GM19328 (cell line): Measurements from ENCODE around the gene TMEM59L.
"Not testable (repeated sequence)": the region's sequence is repeated elsewhere in the genome, so short reads cannot be mapped to it uniquely, and the experiment has no call there.

ENCODE experiments used
- ATAC-seq: cut with Tn5 transposase; IDR thresholded peaks from one replicate; pipeline ENCODE4 v1.9.1; 2021; ENCODE audit warnings: mild to moderate bottlenecking, moderate library complexity; ENCODE audit not compliant: unreplicated experiment

The TMEM59L gene

DNA sequence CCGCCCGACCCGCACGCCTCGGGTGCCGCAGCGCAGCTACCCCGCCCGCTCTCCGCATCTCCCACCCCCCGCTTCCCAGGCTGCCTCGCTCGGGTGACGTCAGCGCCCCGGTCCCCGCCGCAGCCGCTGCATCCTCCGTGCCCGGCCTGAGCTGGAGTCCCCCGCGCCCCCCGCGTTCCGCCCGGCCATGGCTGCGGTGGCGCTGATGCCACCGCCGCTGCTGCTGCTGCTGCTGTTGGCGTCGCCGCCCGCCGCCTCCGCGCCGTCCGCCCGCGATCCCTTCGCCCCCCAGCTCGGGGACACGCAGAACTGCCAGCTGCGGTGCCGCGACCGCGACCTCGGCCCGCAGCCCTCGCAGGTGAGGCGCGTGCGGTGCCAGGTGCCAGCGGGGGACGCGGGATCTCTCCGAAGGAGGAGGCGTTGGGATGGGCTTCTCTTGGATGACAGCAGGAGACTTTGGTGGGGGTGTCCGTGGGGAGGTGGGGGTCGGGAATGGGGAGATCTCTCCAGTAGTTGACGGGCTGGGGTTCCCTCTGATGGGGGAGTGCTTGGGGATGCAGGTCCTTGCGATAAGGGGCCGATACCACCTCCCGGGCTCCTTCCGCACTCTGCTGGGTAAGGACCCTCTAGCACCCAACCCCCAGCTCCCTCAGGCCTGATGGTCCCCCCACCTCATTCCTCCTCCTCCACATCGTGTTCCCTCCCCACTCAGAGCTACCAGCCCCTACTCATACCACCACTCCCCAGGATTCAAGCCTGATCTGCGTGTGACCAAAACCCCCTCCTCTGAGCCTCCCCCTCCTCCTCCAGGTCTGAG, at the start of gene TMEM59L:
Gene TMEM59L (plus strand): TSS at position 99 of the 817 bp plus-strand sequence. CDS start 89 bp downstream, at position 188.
- ATAC-seq, result no peak

DNA sequence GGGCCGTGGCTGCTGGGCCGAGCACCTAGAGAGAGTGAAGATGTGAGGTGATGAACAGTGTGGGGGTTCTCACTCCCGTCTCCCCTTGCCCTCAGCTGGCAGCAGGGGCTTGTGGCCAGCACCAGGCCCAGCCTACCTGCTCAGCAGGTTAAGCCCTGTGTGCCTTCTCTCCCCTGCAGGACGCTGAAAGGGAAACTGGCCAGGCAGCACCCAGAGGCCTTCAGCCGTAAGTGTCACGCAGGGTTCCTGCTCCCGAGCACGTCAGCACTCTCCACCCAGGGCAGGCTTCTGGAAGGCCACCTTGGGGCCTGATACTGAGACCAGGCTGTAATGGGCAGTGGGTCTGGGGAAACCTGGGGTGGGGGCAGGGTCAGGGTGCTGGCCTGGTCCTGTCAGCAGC, 45.7 kb upstream of the TMEM59L start:
- no peak for ATAC-seq

DNA sequence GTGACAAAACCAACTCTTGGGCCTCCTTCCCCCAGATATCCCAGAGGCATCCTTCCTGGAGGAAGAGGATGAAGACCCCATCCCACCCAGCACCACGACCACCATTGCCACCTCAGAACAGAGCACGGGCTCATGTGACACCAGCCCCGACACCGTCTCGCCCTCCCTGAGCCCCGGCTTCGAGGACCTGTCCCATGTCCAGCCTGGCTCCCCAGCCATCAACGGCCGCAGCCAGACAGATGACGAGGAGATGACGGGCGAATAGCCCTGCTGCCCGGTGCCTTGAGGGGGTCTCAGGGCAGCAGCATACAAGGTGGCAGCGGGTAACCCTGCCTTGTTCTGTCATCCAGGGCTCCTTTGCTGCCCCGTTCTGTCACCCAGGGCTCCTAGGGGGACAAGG, 44.3 kb upstream of the TMEM59L start:
- ATAC-seq, result no peak

DNA sequence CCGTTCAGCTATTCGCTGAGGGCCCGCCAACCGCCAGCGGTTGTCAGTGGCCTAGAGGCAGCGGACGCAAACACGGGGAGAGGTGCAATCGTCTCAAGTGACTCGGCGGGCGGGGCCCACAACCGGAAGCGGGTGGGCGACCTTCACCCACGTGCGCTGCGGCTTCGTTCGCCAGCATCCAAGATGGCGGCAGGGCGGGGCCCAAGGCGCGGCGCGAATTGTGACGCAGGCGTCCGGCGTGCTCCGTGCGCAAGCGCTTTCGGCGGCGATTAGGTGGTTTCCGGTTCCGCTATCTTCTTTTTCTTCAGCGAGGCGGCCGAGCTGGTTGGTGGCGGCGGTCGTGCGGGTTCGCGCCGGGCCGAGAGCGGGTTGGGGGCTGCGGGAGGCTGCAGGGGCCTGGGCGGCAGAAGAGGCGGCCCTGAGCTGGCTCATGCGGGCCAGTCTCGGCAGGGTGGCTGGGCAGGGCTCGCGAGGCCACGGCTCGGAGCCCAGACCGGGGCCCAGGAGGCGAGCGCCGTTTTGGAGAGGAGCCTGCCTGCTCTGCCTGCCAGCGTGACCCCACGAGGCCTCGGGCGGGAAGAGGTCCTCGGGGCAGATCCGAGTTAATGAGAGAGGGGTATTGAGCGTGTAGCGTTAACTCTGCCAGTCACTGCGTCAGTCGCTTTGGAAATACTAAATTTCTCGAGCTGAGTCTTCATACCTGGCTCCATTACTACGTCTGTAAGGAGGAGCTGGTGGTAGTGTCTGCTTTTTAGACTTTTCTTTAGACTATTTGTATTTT, 40.9 kb upstream of the TMEM59L start, which contains the start of gene UBA52:
Gene UBA52 (plus strand): TSS at position 294 of the 781 bp plus-strand sequence. CDS start 1,444 bp downstream, outside the sequence.
- peak; percentile 82 for ATAC-seq

DNA sequence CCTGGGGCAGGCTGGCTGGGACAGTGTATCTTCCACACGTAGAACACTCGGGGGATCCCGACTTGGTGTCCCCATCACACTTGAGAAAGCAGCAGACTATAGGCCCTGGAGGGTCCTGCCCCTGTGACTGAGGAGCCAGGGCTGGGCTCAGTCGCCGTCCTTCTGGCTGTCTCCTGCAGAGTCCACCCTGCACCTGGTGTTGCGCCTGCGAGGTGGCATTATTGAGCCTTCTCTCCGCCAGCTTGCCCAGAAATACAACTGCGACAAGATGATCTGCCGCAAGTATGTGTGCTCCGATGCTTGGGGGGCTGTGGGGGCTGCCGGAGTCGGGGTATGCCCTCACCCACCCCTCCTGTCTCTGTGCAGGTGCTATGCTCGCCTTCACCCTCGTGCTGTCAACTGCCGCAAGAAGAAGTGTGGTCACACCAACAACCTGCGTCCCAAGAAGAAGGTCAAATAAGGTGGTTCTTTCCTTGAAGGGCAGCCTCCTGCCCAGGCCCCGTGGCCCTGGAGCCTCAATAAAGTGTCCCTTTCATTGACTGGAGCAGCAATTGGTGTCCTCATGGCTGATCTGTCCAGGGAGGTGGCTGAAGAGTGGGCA, 37.9 kb upstream of the TMEM59L start:
- ATAC-seq, result no peak

DNA sequence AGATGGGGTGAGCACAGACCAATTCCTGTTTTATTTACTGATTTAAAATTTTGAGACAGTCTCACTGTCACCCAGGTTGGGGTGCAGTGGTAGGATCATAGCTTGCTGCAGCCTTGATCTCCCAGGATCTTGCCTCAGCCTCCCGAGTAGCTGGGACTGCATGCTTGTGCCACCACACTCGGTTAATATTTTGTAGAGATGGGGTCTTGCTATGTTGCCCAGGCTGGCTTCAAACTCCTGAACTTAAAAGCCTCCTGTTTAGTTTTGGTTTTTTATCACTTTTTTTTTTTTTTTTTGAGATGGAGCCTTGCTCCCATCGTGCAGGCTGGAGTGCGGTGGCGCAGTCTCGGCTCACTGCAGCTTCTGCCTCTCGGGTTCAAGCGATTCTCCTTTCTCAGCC, 36.3 kb upstream of the TMEM59L start:
- no peak for ATAC-seq

DNA sequence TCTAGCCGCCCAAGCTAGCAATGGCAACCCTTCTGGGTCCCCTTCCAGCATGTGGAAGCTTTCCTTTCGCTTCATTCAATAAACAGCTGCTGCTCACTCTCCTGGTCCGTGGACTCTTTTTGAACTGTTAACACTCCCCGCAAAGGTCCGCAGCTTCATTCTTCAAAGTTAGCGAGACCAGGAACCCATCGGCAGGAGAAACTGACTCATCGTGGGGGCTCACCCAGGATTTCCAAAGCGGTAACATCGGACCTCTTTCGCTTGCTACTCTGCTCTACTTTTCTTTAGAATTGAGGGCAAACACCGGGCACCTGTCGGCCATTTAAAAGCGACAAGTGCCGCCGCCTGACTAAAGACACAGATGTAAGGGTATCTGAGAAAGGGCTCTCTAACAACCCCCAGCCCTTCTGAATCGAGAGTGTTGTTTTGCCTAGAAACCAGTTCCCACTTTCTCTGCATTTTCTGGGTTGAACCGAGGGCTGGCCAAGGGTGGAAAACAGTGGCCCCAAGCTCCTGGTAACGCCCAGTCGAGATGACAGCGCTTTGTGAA, 35.2 kb upstream of the TMEM59L start:
- no peak for ATAC-seq

DNA sequence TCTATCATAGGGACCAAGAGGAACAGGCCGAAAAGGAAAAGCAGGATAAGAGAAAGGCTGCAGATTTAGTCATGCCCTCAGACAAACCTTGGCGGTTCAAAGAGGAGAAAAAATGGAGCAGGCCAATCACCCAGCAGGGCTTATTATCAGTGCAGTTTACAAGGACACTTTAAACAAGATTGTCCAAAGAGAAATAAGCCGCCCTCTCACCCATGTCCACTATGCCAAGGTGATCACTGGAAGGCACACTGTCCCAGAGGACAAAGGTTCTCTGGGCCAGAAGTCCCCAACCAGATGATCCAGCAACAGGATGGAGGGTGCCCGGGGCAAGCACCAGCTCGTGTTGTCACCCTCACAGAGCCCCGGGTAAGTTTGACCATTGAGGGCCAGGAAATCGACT, 32.4 kb upstream of the TMEM59L start:
- ATAC-seq, result no peak

DNA sequence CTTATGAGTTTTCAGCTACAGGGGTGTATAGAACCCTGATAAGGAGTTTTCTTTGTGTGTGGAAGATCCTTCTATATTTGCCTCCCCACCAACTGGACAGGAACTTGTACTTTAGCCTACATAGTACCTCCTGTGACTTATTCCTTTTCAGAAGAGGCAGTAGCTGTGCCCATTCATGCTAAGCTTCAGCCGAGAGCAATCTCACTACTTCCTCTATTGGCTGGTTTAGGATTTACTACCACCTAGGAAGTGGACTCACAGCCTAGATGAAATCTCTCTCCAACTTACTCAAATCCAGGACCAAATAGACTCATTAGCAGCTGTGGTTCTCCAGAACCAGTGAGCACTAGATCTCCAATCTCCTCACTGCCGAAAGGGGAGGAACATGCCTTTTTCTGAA, 26.4 kb upstream of the TMEM59L start:
- no peak for ATAC-seq

DNA sequence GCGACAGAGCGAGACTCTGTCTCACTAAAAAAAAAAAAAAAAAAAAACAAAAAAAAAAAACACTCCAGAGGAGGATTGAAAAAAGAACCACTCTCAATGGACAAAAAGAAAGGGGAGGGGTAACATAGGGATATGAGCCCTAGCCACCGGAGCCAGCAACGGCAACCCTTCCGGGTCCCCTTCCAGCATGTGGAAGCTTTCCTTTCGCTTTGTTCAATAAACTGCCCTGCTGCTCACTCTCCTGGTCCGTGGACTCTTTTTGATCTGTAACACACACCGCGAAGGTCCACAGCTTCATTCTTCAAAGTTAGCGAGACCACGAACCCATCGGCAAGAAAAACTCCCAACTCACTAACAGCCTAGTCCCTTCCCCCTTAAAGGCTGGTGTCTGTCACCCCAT, 25.1 kb upstream of the TMEM59L start:
- ATAC-seq, result no peak

DNA sequence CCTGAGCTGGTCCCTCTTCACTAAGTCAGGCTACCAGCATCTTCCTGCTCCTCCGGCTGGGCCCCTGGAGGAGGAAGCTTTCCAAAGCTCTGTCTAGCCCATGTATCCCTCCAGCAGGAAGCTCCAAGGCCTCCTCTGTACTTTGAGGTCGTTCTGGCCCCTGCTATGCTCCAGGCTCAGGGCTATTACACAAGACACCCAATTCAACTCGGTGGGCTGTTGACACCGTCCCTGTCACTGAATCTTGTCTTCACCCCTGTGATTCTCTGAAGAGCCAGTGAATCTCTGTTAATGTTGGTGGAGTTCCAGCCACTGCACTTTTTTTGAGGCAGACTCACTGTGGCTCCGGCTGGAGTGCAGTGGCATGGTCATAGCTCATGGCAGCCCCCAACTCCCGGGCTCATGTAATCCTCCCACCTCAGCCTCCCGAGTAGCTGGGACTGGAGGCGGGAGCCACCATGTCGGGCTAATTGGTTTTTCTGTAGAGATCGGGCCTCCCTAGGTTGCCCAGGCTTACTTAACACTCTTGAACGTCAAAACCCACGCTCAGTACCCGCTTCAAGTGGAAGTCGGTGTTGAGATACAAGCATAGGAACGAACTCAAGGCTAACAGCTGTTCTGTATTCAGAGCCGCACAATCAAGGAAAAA, 24.6 kb upstream of the TMEM59L start:
- no peak for ATAC-seq

DNA sequence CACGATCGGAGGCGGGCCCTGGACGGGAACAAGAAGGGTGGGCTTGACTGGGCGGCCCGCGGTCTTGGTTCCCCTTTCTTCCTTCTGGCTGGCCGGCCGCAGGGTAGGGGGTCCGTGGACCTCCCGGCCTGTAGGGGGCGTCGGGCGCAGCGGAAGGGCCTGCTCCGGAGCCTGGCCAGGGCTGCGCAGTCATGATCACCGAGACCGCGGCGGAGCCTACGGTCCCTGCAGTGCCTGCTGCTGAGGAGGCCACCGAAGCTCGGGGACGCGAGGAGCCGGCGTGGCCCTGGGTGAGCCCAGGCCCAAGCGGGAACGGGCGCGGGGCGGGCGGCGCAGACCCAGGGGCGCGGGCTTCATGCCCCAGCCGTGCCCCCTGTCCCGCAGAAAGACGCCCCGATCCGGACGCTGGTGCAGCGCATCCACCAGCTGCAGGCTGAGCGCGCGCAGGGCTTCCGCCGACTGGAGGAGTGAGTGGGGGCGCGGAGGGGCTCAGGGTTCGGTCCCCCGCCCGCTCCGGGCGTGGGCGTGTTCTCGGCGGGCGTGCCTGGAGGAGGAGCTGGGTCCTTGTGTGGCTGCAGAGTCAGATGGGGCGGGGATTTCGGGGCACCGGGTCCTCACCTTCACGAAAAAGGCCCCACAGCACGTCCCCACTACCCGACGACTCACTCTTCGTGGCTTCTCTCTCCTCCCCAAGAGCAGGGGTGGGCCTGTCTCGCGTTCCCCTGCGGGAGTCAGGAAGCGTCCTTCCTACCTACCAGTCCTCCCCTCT, 23.9 kb upstream of the TMEM59L start, which contains the start of gene REX1BD:
Gene REX1BD (plus strand): TSS at position 188 of the 769 bp plus-strand sequence. CDS start 4 bp downstream, at position 192.
- ATAC-seq, result peak; percentile 79

DNA sequence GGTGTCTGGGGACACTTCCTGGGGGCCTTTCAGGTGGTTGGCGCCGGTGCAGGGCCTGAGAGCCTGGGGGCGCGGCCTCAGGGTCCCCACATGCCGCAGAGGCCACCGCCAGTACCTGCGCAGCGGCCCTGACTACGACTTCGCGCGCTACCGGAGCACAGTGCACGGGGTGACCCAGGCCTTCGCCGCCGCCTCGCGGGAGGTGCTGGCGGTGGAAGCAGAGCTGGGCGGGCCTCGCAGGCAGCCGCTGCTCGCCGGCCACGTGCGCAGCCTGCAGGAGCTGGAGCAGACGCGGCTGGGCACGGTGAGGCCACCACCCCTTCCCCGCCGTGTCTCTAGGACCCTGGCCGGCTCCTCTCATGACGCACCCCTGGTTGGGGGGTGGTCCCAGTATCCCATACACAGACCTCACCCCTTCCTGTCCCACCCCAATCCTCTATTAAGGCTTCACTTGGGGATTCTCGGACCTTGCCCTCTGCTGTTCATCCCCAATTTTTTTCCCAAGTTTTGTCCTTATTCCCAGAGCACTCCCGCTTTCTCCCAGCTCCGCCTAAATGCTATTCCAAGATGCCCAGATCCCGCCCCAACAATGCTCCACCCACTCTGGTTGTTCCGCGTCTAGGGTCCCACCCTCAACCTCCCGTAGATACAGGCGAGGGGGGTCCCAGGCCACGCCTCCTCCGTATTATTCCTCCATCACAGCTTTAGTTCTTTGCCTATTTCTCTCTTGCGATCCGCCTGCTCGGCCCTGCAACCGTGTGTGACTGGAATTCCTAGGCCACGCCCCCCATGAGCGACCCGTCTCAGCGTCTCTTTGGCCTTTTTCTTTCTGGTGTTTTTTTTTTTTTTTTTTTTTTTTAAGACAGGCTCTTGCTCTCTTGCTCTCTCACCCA, 23.0 kb upstream of the TMEM59L start:
- ATAC-seq, result peak; percentile 25

DNA sequence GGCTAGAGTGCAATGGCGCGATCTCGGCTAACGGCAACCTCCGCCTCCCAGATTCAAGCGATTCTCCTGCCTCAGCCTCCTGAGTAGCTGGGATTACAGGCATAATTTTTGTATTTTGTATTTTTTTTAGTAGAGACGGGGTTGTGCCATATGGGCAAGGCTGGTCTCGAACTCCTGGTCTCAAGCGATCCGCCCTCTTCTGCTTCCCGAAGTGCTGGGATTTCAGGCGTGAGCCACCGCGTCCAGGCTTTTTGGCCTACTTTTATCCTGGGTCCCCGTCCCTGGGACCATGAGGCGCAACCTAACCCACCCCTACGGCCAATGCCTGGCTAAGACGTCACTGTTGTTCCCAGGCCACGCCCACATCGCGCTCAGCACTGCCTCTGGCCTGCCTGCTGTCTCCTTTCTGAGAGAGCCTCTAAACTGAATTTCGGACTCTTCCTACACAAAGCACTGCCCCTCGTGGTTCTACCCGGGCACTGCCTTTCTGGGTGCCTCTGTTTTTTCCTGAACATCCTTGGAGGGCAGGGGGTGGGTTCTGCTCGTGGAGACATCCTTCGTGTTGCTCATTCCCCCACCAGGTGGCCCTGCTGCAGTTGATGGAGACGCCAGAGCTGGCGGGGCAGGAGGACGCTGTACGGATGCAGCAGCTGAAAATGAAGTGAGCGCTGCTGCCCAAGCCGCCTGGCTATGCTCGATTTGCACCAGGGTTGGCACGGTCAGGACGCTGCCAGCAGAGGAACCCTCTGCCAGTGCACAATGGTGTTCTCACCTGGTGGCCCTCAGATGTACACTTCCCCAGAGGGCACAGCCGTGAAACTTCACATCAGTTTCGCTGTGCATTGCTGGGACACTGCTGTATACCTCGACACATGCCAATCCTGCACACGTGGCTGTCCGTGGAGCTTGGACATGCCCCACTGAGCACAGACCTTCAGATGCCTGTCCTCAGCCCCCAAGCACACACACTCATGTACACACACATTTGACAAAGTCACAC, 22.1 kb upstream of the TMEM59L start:
- ATAC-seq, result no peak

DNA sequence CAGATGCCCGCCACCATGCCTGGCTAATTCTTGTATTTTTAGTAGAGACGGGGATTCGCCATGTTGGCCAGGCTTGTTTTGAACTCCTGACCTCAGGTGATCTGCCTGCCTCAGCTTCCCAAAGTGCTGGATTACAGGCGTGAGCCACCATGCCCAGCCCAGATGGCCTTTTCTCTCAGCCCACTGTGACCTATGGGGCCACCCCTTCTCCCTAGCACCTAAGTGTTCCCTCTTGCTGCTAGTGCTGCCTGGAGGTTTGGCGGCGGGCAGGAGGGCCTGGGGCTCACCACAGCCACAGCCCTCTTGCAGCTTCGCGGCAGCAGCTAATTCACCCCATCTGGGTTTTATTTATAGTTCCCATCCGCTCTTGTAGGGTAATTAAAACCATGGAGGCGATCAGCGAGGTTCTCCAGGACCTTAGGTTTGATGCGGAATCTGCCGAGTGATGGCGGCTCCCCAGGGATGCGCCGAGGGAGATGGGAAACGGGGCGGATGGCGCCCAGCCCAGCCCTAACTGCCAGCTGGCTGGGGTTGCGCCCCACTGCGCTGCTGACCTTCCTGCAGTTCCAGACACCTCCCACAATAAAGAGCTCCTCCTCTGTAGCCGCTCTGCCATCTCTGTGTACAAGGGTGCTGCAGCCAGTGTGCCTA, 20.8 kb upstream of the TMEM59L start:
- ATAC-seq, result no peak

DNA sequence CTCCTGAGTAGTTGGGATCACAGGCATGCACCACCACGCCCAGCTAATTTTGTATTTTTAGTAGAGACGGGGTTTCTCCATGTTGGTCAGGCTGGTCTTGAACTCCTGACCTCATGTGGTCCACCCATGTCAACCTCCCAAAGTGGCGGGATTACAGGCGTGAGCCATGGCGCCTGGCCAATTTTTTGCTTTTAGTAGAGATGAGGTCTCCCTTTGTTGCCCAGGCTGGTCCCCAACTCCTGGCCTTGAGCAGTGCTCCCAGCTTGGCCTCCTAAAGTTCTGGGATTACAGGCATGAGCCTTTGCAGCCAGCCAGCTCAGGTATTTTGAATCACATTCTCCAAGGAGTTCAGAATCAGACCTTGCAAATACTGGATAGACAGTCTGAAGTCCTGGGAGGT, 19.9 kb upstream of the TMEM59L start:
- not testable (repeated sequence) for ATAC-seq
